ENCODE results near the gene BNC2.

BNC2 gene

DNA sequence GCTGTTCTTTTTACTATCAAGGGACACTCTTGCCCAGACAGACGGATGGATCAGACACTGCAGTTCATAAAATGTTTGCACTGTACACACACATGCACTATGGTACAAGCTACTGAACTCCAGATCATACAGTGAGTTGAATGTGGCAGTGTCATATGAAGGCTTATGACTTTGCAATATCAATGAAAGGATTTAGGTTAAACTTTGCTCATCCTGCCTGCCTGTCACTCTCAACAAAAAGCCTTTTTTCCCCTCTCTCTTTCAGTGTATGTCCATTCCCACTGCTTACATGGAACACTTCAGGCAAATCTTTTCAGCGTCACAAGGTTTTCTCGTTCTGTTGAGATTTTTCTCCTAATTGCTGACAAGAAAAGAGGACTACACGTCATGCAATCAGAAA, 97.4 kb downstream of the BNC2 start:
- TF ChIP-seq, protein P1, sequence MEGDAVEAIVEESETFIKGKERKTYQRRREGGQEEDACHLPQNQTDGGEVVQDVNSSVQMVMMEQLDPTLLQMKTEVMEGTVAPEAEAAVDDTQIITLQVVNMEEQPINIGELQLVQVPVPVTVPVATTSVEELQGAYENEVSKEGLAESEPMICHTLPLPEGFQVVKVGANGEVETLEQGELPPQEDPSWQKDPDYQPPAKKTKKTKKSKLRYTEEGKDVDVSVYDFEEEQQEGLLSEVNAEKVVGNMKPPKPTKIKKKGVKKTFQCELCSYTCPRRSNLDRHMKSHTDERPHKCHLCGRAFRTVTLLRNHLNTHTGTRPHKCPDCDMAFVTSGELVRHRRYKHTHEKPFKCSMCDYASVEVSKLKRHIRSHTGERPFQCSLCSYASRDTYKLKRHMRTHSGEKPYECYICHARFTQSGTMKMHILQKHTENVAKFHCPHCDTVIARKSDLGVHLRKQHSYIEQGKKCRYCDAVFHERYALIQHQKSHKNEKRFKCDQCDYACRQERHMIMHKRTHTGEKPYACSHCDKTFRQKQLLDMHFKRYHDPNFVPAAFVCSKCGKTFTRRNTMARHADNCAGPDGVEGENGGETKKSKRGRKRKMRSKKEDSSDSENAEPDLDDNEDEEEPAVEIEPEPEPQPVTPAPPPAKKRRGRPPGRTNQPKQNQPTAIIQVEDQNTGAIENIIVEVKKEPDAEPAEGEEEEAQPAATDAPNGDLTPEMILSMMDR (IDR thresholded peaks at IDR 0.05; ENCODE audit: low read depth, low read length): no peak
- no peak for DNase-seq (ENCODE audit: extremely low read depth, low read depth)

GRCh38 chr9:16771356-16771755, 99.1 kb downstream of the BNC2 start:
- no peak for DNase-seq (ENCODE audit: extremely low read depth, low read depth)
- TF ChIP-seq, protein P1 (IDR thresholded peaks at IDR 0.05; ENCODE audit: low read depth, low read length): no peak

- no peak for DNase-seq (ENCODE audit: extremely low read depth, low read depth)
- TF ChIP-seq, protein P1 (IDR thresholded peaks at IDR 0.05; ENCODE audit: low read depth, low read length): no peak
Measured at GRCh38 chr9:16769291-16769690, 101.2 kb downstream of the BNC2 start.

- TF ChIP-seq, protein P1 (IDR thresholded peaks at IDR 0.05; ENCODE audit: low read depth, low read length): no peak
- no peak for DNase-seq (ENCODE audit: extremely low read depth, low read depth)
Measured at GRCh38 chr9:16768816-16769215, 101.7 kb downstream of the BNC2 start.

- DNase-seq (ENCODE audit: extremely low read depth, low read depth): no peak
- TF ChIP-seq, protein P1 (IDR thresholded peaks at IDR 0.05; ENCODE audit: low read depth, low read length): no peak
Measured at GRCh38 chr9:16767366-16767765, 103.1 kb downstream of the BNC2 start.

DNA sequence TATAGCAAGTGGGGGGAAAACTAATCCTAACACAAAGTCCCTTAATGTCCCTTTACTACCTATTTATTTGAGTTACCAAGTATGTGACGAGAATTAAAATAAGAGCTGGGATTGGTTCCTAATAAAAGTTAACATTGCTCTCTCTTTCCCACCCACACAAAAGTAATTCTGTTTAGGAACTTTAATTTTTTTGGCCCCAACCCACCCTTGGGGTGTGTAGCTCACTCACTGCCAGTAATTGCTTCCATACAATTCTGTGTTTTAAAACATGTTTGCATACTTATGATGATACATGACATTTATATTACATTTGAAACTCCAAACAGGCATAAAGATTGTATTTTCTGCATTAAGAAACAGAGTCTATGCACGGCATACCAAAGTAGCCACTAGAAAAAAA, 106.5 kb downstream of the BNC2 start:
- no peak for DNase-seq (ENCODE audit: extremely low read depth, low read depth)
- TF ChIP-seq, protein P1 (IDR thresholded peaks at IDR 0.05; ENCODE audit: low read depth, low read length): no peak

- TF ChIP-seq, protein P1 (IDR thresholded peaks at IDR 0.05; ENCODE audit: low read depth, low read length): no peak
Measured at GRCh38 chr9:16755467-16756160, 114.9 kb downstream of the BNC2 start.

More at GRCh38 chr9:16755467-16756160, 114.9 kb downstream of the BNC2 start:
- no peak for DNase-seq (ENCODE audit: extremely low read depth, low read depth)
